HEK293 (cell line): ENCODE measurements around the gene SLC18A2.

Experiments used
- PBX3 ChIP-seq: sonication (generic); formaldehyde crosslinking; IDR thresholded peaks from 2 replicates; pipeline ENCODE4 v1.8.1; 2022; ENCODE audit warnings: mild to moderate bottlenecking, moderate library complexity, missing genetic modification reagents
- ZNF704 ChIP-seq: fragments of 450-650 bp; formaldehyde crosslinking; IDR thresholded peaks from 2 replicates; pipeline ENCODE4 v1.5.1; 2016; ENCODE audit warnings: missing biosample characterization, missing genetic modification characterization

- no peak for TF ChIP-seq ZNF704 (tag by site-specific recombination)
- TF ChIP-seq PBX3 (CRISPR knock-in tag): no peak
Measured at GRCh38 chr10:117260084-117260483, 19.2 kb downstream of the SLC18A2 start.
